OCI-LY1 (cell line): ENCODE data around the gene OR51S1.

Experiments
- EZH2 ChIP-seq: fragments of 200-600 bp; sonication (generic), shearing (Covaris generic); IDR thresholded peaks from 2 replicates; pipeline ENCODE4 v1.8.0; 2017; ENCODE audit warnings: borderline replicate concordance, mixed run types, mild to moderate bottlenecking, antibody characterized with exemption, low read length, moderate library complexity, mixed read lengths
- TF ChIP-seq, protein P1 (sequence below): fragments of 200-600 bp; sonication (generic), shearing (Covaris generic); IDR thresholded peaks from 2 replicates; pipeline ENCODE4 v1.5.1; 2017; ENCODE audit warnings: mild to moderate bottlenecking, antibody characterized with exemption, low read length, moderate library complexity, mixed read lengths

- TF ChIP-seq, protein P1, sequence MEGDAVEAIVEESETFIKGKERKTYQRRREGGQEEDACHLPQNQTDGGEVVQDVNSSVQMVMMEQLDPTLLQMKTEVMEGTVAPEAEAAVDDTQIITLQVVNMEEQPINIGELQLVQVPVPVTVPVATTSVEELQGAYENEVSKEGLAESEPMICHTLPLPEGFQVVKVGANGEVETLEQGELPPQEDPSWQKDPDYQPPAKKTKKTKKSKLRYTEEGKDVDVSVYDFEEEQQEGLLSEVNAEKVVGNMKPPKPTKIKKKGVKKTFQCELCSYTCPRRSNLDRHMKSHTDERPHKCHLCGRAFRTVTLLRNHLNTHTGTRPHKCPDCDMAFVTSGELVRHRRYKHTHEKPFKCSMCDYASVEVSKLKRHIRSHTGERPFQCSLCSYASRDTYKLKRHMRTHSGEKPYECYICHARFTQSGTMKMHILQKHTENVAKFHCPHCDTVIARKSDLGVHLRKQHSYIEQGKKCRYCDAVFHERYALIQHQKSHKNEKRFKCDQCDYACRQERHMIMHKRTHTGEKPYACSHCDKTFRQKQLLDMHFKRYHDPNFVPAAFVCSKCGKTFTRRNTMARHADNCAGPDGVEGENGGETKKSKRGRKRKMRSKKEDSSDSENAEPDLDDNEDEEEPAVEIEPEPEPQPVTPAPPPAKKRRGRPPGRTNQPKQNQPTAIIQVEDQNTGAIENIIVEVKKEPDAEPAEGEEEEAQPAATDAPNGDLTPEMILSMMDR, result no peak
- no peak for TF ChIP-seq EZH2
Observed at GRCh38 chr11:4804280-4804679, 44.7 kb downstream of the OR51S1 start, which contains the start of gene OR52R1.
